SK-N-MC (cell line): ENCODE data around the gene ARHGAP29.

ENCODE experiments used
- EZH2 ChIP-seq: fragments of 200-600 bp; sonication (generic); IDR thresholded peaks from one replicate; pipeline ENCODE4 v1.6.1; 2017; ENCODE audit warnings: antibody characterized with exemption
- FOXP2 ChIP-seq: optimal IDR thresholded peaks from 2 replicates; pipeline ENCODE3; 2011; ENCODE audit warnings: mild to moderate bottlenecking, moderate library complexity; ENCODE audit not compliant: insufficient read depth; ENCODE audit errors: extremely low read length, control extremely low read depth
- POLR2AphosphoS5 ChIP-seq: IDR thresholded peaks from 2 replicates; pipeline ENCODE4 v1.6.1; 2012; ENCODE audit warnings: mild to moderate bottlenecking, low read depth, low read length, borderline replicate concordance

- TF ChIP-seq POLR2AphosphoS5 (no peak), EZH2 (no peak), FOXP2 (no peak)
Observed at GRCh38 chr1:94282143-94282711, 44.8 kb upstream of the ARHGAP29 start.
